ENCODE results near the gene DCBLD2. TPM values are rescaled to one million over a fixed set of nuclear protein-coding genes. Genes with fewer than 3 reads are reported as not detected.
"Not testable (repeated sequence)": the region's sequence is repeated elsewhere in the genome, so short reads cannot be mapped to it uniquely, and the experiment has no call there.

DCBLD2 gene
- total RNA-seq, 1 donor from 2014 or later = 6.7 TPM

- ATAC-seq = no peak
Observed at GRCh38 chr3:98890965-98891910, 10.3 kb downstream of the DCBLD2 start.

DNA sequence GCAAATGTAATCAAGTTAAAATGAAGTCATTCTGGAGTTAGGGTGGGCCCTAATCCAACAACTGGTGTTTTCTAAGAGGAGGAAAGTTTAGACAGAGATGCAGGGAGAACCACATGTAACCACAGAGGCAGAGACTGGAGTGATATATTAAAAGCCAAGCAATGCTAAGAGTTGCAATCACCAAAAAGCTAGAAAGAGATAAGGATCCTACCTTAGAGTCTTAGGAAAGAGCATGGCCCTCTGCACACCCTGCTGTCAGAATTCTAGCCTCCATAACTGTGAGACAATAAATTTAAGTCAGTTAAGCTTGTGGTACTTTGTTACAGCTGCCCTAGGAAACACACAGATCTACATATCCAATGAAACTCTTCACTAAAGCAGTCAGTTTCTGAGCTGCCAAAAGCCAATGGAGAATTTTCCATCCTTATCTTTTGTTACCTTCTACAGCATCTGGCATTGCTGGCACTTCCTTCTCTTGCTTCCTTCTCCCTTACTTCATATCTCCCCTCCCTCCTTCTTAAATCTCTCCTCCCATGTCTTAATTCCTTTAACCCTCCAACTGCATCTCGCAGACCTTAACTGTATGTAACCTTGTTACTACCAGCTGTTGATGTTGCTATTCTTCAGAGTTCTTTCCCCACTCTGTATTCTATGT lies 11.2 kb downstream of the DCBLD2 start:
- no peak for ATAC-seq

GRCh38 chr3:98887684-98888083 lies 13.8 kb downstream of the DCBLD2 start:
- no peak for ATAC-seq

DNA sequence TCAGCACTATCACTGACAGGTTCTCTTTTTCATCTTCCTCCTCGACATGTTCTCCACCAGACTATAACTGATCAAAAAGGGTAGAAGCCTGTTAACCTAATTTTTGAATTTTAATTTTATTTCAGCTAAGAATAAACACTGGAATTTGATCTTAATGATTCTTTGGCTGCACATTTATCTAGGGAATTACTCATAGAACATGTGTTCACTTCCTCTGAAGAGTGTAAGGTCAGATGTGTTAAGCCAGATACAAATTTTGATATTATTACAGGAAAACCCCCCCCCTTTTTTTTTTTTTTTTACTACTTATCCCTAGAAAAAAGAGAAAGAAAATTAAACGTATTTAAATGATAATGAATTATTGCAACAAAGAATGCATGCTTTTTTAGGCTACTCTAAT lies 15.0 kb downstream of the DCBLD2 start:
- ATAC-seq = no peak

GRCh38 chr3:98885851-98886250 lies 15.6 kb downstream of the DCBLD2 start:
- no peak for ATAC-seq

DNA sequence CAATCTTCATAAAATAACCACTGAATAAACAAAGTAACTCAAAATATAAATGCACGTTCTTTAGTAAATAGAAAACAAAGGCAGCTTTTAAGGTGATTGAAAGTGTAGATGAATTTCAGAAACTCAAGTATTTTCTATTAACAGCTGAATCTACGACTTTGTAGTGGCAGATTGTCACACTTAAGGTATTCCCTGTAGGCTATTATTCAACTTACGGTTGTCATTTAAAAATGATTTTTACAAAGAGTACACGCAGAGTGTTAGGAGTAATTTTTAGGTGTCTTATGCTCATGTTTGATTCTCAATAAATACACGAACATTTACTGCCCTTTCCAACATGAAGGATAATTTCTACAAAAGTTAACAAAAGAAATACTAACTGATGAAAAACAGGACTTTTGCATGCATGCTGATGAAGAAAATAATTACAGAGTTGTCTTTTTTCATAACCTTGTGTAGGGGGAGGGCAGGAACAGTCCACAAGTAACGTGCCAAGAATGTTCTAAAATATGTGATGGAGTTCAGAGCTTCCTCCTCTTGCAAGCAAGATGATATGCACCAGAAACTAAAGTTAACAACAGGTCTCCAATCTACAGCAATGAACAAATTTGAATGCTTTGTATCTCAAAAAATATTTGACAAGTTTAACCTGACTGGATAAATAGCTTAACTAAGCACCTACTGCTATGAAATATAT lies 16.7 kb downstream of the DCBLD2 start:
- ATAC-seq = no peak

DNA sequence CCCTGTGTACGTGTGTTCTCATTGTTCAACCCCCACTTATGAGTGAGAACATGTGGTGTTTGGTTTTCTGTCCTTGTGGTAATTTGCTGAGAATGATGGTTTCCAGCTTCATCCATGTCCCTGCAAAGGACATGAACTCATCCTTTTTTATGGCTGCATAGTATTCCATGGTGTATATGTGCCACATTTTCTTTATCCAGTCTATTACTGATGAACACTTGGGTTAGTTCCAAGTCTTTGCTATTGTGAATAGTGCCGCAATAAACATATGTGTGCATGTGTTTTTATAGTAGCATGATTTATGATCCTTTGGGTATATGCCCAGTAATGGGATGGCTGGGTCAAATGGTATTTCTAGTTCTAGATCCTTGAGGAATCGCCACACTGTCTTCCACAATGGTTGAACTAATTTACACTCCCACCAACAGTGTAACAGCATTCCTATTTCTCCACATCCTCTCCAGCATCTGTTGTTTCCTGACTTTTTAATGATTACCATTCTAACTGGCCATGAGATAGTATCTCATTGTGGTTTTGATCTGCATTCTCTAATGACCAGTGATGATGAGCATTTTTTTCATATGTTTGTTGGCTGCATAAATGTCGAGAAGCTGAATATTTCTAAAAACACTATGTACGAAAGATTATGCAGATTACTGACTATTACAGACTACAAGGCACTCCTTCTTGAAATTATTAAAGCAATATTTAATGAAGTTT lies 18.7 kb downstream of the DCBLD2 start:
- ATAC-seq = not testable (repeated sequence)

GRCh38 chr3:98877132-98877531 lies 24.4 kb downstream of the DCBLD2 start:
- ATAC-seq = no peak

DNA sequence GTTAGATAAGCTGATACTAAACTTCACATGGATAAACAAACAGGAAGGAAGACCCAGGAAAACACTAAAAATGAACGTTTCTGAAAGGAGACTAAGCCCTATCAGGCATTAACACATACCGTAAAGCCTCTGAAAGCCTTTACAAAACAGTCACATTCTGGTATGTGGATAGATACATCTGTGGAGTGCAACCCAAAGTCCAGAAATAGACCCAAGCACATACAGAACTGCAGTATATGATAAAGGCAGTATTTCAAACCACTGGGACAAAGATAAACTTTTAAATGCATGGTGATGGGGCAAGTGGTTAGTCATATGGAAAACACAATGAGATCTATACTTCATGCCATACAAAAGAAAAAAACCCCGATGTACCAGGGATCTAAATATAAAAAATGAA lies 26.0 kb downstream of the DCBLD2 start:
- ATAC-seq = no peak

- no peak for ATAC-seq
Observed at GRCh38 chr3:98874602-98875249, 26.8 kb downstream of the DCBLD2 start.

DNA sequence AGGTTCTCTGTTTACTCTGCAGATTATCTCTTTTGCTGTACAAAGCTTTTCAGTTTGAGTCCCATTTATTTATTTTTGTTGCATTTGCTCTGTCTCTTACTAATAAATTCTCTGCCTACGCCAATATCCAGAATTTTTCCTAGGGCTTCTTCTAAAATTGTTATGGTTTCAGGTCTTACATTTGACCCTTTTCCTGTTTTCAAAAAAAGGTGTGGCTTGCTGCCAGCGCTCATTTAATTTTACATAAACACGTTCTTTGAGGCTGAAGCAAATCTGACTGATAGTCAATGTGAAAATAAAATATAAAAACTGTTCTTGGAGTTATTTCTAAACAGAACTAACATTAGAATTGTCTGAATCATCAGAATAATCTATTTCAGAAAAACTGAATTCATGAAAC lies 32.1 kb downstream of the DCBLD2 start:
- no peak for ATAC-seq

DNA sequence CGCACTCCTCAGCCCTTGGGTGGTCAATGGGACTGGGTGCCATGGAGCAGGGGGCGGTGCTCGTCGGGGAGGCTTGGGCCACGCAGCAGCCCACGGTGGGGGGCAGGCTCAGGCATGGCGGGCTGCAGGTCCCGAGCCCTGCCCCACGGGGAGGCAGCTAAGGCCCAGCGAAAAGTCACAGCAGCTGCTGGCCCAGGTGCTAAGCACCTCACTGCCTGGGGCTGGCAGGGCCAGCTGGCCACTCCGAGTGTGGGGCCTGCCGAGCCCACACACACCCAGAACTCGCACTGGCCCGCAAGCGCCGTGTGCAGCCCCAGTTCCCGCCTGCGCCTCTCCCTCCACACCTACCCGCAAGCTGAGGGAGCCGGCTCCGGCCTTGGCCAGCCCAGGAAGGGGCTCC lies 43.5 kb downstream of the DCBLD2 start:
- not testable (repeated sequence) for ATAC-seq

DNA sequence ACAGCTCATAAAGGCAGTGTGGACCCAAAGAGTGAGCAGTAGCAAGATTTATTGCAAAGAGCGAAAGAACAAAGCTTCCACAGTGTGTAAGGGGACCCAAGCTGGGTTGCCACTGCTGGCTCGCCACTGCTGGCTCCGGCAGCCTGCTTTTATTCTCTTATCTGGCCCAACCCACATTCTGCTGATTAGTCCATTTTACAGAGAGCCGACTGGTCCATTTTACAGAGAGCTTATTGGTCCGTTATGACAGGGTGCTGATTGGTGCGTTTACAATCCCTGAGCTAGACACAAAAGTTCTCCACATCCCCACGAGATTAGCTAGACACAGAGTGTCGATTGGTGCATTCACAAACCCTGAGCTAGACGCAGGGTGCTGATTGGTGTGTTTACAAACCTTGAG lies 44.2 kb downstream of the DCBLD2 start:
- ATAC-seq = not testable (repeated sequence)

DNA sequence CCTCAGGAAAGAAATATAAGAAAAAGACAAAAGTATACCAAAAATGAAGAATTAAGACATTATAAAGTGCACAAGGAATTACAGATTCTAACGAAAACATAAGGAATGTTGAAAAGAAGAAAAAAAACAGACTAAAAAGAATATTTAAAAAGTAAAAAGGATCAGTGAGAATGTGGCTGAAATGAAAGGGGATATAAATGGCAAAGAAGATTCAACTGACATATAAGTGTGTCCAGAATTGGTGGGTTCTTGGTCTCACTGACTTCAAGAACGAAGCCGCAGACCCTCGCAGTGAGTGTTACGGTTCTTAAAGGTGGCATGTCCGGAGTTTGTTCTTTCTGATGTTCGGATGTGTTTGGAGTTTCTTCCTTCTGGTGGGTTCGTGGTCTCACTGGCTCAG lies 44.8 kb downstream of the DCBLD2 start:
- ATAC-seq = no peak

DNA sequence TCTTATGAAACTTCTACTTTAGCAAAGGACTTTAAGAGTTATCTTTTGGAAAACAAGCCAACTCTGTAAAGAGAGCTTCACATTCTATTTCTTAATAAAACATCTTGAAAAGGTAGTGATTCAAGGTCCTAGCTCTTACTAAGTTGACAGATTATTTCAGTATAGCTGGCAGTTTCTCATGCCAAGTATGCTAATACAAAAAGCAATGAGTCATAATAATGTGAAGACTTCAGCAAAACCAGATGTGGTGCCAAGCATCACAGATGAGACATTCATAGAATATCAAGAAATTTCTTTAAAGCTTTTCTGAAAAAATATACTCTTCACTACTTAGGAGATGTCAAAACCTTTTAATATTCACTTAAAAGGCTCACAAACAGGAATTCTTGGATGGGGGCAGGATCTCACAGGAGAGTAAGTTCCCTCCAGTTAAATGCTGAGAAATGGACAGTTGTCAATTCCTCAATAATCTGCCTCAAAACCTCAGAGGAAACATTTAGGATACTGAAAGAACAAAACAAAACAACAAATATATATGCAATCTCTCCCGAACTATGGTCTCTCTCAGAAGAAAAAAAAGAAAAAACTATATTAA lies 45.6 kb downstream of the DCBLD2 start:
- peak; percentile 72 for ATAC-seq

GRCh38 chr3:98848108-98848507 lies 53.4 kb downstream of the DCBLD2 start:
- no peak for ATAC-seq

DNA sequence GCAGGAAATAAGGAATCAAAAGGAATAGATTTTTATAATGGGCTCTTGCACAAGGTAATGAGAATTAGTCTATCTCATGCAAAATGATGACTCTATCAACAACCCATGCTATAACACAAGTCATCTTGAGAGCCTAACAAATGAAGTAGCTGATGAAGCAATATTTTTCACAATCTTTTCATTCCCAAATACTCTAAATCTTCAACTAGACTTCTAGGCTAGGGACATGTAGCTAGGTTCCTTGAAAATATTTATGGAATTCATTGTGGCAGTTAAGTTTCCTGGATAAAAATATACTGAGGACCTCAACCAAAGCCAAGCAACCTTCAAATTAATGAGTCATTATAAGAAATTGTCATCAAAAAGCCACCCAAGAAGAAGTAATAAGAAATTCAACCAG lies 55.4 kb downstream of the DCBLD2 start:
- ATAC-seq = no peak

GRCh38 chr3:98843266-98843959 lies 58.1 kb downstream of the DCBLD2 start:
- ATAC-seq = no peak

GRCh38 chr3:98839846-98840245 lies 61.6 kb downstream of the DCBLD2 start:
- no peak for ATAC-seq

- ATAC-seq = not testable (repeated sequence)
Observed at GRCh38 chr3:98831060-98831459, 70.4 kb downstream of the DCBLD2 start.

- ATAC-seq = no peak
Observed at GRCh38 chr3:98829246-98829832, 72.2 kb downstream of the DCBLD2 start.

All from esophagus mucosa (tissue), 1 donor.